Neural progenitor cell (in vitro differentiated cells): Measurements from ENCODE around the gene PIAS1.

ENCODE experiments used
- CTCF ChIP-seq: fragments of 200-600 bp; sonication (generic); IDR thresholded peaks from 2 replicates; pipeline ENCODE4 v1.5.1; 2017; ENCODE audit warnings: antibody characterized with exemption, mild to moderate bottlenecking
- EZH2 ChIP-seq: fragments of 200-600 bp; sonication (generic); IDR thresholded peaks from 2 replicates; pipeline ENCODE4 v1.6.1; 2017; ENCODE audit warnings: antibody characterized with exemption, mild to moderate bottlenecking, moderate library complexity
- EZH2phosphoT487 ChIP-seq: fragments of 200-600 bp; sonication (generic); IDR thresholded peaks from 2 replicates; pipeline ENCODE4 v1.6.1; 2017; ENCODE audit warnings: antibody characterized with exemption

- no peak for TF ChIP-seq CTCF
- no peak for TF ChIP-seq EZH2
- TF ChIP-seq EZH2phosphoT487: no peak
These were observed 93.9 kb downstream of the PIAS1 start for GRCh38 chr15:68148039-68148438.
